ENCODE data around the gene C6orf52.
"Not testable (repeated sequence)": the region's sequence is repeated elsewhere in the genome, so short reads cannot be mapped to it uniquely, and the experiment has no call there.

C6orf52 gene

GRCh38 chr6:10695086-10695657 lies 756 bp upstream of the C6orf52 start:
- no peak for DNase-seq (ENCODE audit: low read depth)

DNA sequence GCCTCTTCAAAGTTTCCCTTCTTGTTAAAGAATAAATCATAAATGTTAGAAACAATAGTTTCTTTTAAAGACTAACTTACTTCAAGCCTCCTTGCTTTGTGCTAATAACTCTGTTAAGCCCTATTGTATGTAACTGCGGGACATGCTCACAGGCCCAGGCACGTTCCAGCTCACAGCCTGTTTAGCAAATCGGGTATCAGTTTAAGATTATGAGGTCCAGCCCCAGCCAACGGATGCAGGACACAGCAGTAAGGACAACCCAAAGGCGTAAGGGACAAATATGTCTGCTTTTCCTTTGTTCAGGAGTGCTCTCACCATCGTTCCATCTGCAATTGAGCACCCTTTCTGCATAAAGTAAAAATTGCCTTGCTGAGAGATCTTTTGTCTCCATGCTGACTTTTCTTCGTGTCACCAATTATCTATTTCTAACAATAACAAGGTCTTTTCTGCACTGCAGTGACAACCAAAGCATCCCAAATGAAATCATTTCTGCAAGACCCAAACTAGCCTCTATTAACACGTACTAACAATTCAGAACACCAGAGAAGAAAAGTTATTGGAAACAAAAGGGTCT lies 1.4 kb downstream of the C6orf52 start:
- DNase-seq (ENCODE audit: low read depth), result no peak

DNA sequence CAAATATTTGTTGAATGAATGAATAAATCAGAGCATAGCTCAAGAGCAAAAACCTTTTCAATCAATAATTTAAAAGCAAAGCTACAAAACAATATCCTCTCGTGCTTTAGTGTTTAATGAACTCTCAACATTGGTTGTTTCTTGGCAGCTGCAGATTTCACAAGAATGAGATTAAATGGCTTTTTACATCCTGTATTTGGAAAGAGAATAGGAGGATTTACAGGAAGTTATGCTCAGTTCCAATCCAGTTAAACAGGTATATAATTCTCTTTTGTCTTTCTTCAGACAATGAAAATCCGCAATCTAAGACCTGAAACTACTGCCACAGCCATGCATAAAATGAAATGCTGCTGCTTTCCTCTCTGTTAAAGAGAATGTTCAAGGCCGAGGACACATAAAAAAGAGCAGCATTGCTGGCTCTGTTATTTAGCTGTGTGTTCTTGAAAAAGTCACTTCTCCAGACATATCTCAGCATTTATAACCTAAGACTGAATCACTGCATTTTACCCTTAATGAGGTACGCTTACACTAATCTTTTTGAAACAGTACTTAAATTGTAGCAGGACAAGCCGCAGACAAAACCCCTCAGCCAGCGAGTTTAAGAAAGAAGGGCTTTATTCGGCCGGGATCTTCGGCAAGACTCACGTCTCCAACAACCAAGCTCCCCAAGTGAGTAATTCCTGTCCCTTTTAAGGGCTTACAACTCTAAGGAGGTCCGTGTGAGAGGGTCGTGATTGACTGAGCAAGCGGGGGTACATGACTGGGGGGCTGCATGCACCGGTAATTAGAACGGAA lies 3.6 kb downstream of the C6orf52 start:
- no peak for DNase-seq (ENCODE audit: low read depth)

DNA sequence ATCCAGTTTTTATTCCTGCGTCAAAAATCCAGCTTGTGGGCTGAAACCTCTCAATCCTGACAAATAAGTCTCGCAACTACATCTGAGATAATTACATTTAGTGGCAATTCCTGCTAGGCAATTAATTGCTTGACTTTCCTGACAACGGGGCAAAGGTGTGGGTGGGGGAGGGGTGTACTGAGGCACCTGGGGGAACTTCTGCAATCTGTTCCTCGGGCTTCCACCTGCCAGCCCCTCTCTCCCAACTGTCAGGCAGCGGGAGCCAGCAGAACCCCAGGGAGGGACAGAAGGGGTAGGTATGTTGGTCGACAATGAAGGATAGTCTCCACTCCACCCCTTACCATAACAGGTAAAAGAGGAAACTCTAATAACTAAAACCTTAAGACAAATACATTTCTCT lies 6.8 kb downstream of the C6orf52 start:
- no peak for DNase-seq (ENCODE audit: low read depth)

DNA sequence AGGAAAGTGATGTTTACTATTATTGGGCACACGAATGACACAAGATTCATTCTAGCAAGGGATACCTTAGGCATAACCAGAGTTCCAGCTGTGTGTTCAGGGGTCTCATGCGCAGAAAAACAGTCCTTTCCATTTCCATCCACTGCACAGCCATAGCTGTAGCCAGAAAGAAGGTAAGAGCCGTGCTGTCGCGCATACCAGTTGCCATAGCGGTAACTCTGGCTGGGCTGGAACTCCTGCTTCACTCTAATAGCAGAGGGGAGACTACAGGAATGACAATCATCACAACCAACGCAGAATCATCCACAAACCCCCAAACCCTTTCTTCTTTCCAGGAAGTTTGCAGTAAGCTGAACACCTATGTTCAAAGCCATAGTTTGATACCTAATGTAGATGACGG lies 7.5 kb downstream of the C6orf52 start:
- DNase-seq (ENCODE audit: low read depth), result no peak

DNA sequence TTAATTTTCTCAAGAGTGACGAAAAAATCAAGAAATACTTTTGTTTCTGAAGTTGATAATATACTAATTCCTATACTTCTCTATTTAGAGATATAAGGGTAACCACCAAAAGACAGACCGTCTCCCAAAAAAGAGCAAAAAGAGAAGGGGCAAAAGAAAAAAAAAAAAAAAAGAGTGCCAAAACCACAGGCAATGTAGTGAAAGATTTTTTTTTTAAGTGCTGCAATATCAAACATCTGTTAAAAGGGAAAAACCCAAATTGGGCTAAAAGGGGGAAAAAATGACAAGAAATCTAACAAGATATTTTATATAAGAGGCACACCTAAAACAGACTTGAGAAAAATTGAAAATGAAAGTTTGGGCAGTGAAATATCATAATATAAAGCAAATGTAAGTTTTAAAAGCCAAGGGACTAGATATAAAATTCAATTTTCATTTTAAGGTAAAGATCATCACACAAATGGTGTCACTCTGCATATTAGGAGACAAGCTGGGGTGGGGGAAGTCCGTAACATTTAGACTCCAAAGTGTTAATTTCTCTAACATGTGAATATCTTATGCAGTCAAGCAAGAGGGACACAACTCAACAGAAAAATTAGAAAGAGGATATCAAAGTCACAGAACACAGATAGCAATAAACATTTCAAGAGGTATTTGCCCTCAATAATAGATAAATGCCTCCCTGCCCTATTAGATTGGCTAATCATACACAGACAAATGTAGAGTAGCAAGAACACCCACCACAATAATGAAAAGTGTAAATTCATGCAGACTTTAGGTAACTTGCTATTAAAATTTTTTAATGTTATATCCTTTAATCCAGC lies 9.1 kb downstream of the C6orf52 start:
- no peak for DNase-seq (ENCODE audit: low read depth)

DNA sequence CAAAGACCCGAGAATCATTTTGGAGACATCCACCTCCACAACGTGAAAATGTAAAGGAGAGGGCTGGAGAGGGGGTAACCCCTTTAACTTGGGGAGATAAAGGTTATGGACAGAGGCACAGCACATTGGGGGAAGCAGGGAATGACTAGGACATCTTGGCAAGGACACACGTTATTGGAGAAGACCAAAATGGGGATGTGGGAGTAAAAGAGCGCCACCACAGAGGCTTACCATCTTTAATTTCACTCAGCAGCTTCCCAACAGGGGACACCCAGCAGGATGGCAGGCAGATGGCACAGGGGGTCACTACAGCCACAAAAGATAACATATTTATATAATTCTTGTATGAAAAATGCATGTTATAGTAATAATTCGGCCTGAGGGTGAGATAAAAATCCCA lies 9.8 kb downstream of the C6orf52 start:
- DNase-seq (ENCODE audit: low read depth), result no peak

DNA sequence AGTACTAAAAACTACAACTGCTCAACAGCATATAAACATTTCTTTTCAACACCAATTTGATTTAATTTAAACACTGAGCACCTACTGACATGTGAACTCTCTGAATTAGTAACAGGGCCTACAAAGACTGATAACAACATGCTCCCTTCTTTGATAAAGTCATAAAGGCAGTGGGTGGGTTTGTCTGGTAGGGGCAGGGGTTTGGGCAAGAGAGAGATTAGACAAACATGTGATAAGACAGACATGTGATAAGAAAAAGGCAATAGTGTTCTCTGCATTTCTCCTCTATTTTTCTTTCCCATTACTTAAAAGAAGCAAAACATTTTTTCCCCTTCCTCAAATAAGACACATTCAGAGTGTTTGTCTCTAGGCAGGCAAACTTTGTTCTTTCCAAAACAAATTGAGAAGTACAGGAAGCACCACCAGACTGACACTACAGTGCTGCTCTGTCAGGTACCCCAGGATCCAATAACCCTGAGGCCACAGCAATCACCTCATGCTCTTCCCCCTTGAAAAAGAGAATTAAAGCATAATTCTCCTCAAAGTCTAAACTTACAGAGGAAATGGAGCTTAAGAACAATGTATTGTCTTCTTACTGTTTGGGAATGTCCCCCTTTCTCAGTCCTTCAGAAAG lies 11.9 kb downstream of the C6orf52 start:
- no peak for DNase-seq (ENCODE audit: low read depth)

DNA sequence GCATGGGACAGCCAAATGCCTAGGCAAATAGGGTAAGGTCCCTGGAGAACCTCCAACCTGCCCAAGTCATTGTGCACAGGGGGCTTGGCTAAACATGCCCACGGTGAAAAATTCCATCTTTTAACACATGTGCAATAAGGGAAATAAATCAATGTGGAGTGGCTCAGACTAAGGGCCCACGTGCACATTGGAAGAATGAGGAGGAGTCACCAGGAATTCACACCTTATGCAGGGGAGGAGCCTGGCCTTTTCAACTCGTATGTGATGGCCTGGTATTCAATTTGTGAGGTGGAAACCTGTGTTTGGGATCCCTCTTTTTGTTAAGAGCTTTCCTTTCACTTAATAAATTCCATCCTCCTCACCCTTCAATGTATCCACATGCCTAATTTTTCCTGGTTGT lies 12.6 kb downstream of the C6orf52 start:
- DNase-seq (ENCODE audit: low read depth), result no peak

DNA sequence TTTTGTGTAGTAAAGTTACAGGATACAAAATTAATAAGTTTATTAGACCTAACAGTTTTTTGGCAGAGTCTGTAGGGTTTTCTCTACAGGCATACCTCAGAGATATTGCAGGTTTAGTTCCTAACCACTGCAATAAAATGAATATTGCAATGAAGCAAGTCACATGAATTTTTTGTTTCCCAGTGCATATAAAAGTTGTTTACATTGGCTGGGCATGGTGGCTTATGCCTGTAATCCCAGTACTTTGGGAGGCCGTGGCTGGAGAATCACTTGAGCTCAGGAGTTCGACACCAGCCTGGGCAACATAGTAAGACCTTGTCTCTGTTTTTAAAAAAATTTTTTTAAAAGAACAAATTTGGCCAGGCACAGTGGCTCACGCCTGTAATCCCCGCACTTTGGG lies 16.0 kb downstream of the C6orf52 start:
- DNase-seq (ENCODE audit: low read depth), result no peak

- DNase-seq (ENCODE audit: low read depth), result no peak
These were observed 18.0 kb downstream of the C6orf52 start for GRCh38 chr6:10676403-10676802.

DNA sequence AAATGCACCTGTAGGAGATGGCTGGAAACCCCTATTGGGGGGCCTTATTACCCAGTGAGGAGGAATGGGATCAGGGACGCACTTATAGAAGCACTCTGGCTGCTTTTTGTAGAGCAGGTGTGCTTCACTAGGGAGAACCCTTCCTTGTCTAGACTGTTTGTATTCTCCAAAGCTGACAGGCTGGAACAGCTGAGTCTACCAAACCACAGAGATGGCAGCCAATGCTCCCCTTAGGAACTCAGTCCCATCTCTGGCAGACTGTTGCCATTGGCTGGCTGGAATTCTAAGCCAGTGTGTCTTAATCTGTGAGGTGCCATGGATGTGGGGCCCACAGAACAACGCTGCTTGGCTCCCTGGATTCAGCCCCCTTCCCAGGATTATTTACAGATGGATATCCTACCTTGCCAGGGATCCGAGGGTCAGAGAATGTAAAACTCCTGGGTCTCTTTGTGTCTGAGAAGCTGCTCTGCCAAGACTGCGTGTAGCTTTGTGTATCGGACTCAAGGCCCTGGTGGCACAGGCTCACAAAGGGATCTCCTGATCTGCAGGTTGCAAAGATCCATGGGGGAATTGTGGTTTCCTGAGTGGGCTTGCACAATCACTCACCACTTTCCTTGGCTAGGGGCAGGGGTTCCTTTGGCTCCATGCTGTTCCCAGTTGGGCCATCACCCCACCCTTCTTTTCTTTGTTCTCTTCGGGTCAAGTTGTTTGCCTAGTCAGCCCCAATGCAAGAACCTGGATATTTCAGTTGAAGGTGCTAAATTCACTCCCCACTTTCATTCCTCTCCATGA lies 26.1 kb downstream of the C6orf52 start:
- DNase-seq (ENCODE audit: low read depth), result no peak

DNA sequence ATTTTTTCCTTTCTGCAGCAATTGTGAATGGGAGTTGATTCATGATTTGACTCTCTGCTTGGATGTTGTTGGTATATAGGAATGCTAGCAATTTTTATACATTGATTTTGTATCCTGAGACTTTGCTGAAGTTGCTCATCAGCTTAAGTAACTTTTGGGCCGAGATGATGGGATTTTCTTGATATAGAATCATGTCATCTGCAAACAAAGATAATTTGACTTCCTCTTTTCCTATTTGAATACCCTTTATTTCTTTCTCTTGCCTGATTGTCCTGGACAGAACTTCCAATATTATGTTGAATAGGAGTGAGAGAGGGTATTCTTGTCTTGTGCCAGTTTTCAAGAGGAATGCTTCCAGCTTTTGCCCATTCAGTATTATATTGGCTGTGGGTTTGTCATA lies 28.8 kb downstream of the C6orf52 start:
- not testable (repeated sequence) for DNase-seq (ENCODE audit: low read depth)

DNA sequence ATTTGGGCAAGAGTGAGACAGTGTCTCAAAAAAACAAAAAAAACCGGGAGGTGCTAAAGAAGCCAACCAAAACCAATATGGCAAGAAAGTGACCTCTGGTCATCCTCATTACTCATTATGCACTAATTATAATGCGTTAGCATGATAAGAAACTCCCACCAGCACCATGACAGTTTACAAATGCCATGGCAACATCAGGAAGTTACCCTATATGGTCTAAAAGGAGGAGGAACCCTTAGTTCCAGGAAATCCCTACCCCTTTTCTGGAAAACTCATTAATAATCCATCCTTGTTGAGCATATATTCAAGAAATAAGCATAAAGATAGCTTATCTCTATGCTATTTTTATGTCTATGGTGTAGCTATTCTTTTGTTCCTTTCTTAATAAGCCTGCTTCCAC lies 31.7 kb downstream of the C6orf52 start:
- no peak for DNase-seq (ENCODE audit: low read depth)

DNA sequence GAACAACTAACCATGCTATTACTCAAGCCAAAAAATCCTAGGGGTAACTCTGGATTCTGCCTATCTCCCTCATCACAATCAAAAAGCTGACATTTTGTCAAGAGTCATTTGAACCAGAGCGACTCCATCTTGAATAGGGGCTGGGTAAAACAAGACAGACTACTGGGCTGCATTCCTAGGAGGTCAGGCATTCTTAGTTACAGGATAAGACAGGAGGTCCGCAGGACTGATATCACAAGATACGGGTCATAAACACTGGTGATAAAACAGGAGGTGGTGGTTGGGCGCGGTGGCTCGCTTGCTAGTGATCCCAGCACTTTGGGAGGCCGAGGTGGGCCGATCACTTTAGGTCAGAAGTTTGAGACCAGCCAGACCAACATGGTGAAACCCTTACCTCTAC lies 32.2 kb downstream of the C6orf52 start:
- DNase-seq (ENCODE audit: low read depth), result no peak

DNA sequence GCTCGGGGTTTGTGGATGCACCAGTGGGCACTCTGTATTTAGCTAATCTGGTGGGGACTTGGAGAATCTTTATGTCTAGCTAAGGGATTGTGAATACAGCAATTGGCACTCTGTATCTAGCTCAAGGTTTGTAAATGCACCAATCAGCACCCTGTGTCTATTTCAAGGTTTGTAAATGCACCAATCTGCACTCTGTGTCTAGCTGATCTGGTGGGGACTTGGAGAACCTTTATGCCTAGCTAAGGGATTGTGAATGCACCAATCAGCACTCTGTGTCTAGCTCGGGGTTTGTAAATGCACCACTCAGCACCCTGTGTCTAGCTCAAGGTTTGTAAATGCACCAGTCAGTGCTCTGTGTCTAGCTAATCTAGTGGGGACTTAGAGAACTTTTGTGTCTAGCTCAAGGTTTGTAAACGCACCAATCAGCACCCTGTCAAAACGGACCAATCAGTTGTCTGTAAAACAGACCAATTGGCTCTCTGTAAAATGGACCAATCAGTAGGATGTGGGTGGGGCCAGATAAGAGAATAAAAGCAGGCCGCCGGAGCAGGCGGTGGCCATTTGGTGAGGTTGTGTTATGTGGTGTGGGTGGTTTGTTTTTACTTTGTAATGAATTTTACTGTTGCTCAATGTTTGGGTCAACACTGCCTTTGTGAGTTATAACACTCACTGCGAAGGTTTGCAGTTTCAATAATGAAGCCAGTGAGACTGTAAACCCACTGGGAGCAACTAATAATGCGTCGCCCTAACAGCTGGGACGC lies 33.8 kb downstream of the C6orf52 start:
- not testable (repeated sequence) for DNase-seq (ENCODE audit: low read depth)

GRCh38 chr6:10659699-10660348 lies 34.6 kb downstream of the C6orf52 start:
- no peak for DNase-seq (ENCODE audit: low read depth)

GRCh38 chr6:10658910-10659698 lies 35.3 kb downstream of the C6orf52 start:
- no peak for DNase-seq (ENCODE audit: low read depth)

DNA sequence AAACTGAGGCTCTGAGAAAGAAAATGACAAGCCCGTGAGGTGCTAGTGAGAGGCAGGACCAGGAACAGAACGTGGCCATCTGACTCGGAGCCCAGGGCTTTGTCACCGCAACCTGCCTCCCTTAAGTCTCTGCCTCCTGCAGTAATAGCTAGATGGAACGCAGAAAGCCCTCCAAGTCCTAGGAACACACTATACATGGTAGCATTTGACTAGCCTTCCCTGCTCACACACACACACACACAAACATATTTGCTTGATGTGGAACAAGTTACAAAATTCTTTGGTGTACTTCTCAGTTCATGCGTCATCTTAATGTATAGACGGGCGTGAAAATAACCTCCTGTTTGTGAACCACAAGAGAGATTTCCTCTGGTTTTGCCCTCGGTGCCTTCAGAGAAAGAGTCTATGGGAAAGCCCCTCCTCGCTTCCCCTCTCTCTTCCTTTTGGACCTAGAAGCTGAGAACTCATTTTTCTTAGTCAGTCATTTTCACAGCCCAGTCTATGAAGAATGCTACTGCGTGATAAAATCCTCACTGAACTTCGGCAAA lies 38.8 kb downstream of the C6orf52 start:
- DNase-seq (ENCODE audit: low read depth), result no peak

Measured in stimulated activated CD8-positive, alpha-beta memory T cell treated with anti-CD3 and anti-CD28 coated beads, Interleukin-15, amount 100 ng/mL, for 1 hour (primary cell).